ENCODE data around the gene PRAMEF8. TPM values are rescaled to one million over a fixed set of nuclear protein-coding genes. Genes with fewer than 3 reads are reported as not detected.
"Not testable (repeated sequence)": the region's sequence is repeated elsewhere in the genome, so short reads cannot be mapped to it uniquely, and the experiment has no call there.

The PRAMEF8 gene
- total and polyA plus RNA-seq, 4 experiments from 2014 or later = not detected

- H3K27ac Mint-ChIP-seq; DNase-seq; H3K4me1 Mint-ChIP-seq; POLR2A ChIA-PET (ENCODE audit: partially characterized antibody); H3K9me3 ChIP-seq (ENCODE audit: control insufficient read depth in 1 of 2, low read length in 2 of 2); H3K9me3 Mint-ChIP-seq; CTCF ChIA-PET (ENCODE audit: partially characterized antibody); H3K27ac ChIP-seq (ENCODE audit: low read depth, low read length); H3K4me1 ChIP-seq (ENCODE audit: insufficient read depth, low read length); H3K4me3 Mint-ChIP-seq; intact Hi-C loops (cut with micrococcal nuclease); H3K36me3 Mint-ChIP-seq; H3K36me3 ChIP-seq (ENCODE audit: insufficient read depth, low read length); H3K4me3 ChIP-seq (ENCODE audit: low read length in 2 of 2); H3K27me3 ChIP-seq (ENCODE audit: insufficient read depth, low read length); H3K27me3 Mint-ChIP-seq: not testable (repeated sequence)
Measured at GRCh38 chr1:13277016-13277415, 7.9 kb downstream of the PRAMEF8 start.

GRCh38 chr1:13265124-13265523 is 19.8 kb downstream of the PRAMEF8 start:
- H3K4me1 Mint-ChIP-seq; POLR2A ChIA-PET (ENCODE audit: partially characterized antibody); H3K36me3 ChIP-seq (ENCODE audit: insufficient read depth, low read length); H3K27me3 ChIP-seq (ENCODE audit: insufficient read depth, low read length); H3K4me1 ChIP-seq (ENCODE audit: insufficient read depth, low read length); H3K27me3 Mint-ChIP-seq; H3K36me3 Mint-ChIP-seq; H3K27ac ChIP-seq (ENCODE audit: low read depth, low read length); H3K4me3 ChIP-seq (ENCODE audit: low read length in 2 of 2); H3K27ac Mint-ChIP-seq; H3K9me3 ChIP-seq (ENCODE audit: control insufficient read depth in 1 of 2, low read length in 2 of 2); DNase-seq; H3K4me3 Mint-ChIP-seq; H3K9me3 Mint-ChIP-seq; intact Hi-C loops (cut with micrococcal nuclease); CTCF ChIA-PET (ENCODE audit: partially characterized antibody): not testable (repeated sequence)

GRCh38 chr1:13253898-13254297 is 31.0 kb downstream of the PRAMEF8 start, which contains the start of gene PRAMEF5:
Gene PRAMEF5 (plus strand): TSS chr1:13254198. CDS start chr1:13259269, 5,071 bp downstream.
- H3K4me1 ChIP-seq (ENCODE audit: insufficient read depth, low read length); H3K9me3 Mint-ChIP-seq; H3K4me3 Mint-ChIP-seq; H3K4me3 ChIP-seq (ENCODE audit: low read length in 2 of 2); H3K27ac Mint-ChIP-seq; H3K27me3 Mint-ChIP-seq; H3K4me1 Mint-ChIP-seq; H3K36me3 ChIP-seq (ENCODE audit: insufficient read depth, low read length); H3K36me3 Mint-ChIP-seq; DNase-seq; H3K9me3 ChIP-seq (ENCODE audit: control insufficient read depth in 1 of 2, low read length in 2 of 2); H3K27me3 ChIP-seq (ENCODE audit: insufficient read depth, low read length); intact Hi-C loops (cut with micrococcal nuclease); POLR2A ChIA-PET (ENCODE audit: partially characterized antibody); CTCF ChIA-PET (ENCODE audit: partially characterized antibody); H3K27ac ChIP-seq (ENCODE audit: low read depth, low read length): not testable (repeated sequence)

GRCh38 chr1:13247122-13247521 is 37.8 kb downstream of the PRAMEF8 start:
- H3K9me3 Mint-ChIP-seq; H3K36me3 Mint-ChIP-seq; H3K4me3 Mint-ChIP-seq; H3K27me3 Mint-ChIP-seq; CTCF ChIA-PET (ENCODE audit: partially characterized antibody); DNase-seq; H3K36me3 ChIP-seq (ENCODE audit: insufficient read depth, low read length); H3K27ac Mint-ChIP-seq; H3K9me3 ChIP-seq (ENCODE audit: control insufficient read depth in 1 of 2, low read length in 2 of 2); intact Hi-C loops (cut with micrococcal nuclease); H3K4me1 Mint-ChIP-seq; H3K4me1 ChIP-seq (ENCODE audit: insufficient read depth, low read length); H3K27me3 ChIP-seq (ENCODE audit: insufficient read depth, low read length); H3K27ac ChIP-seq (ENCODE audit: low read depth, low read length); POLR2A ChIA-PET (ENCODE audit: partially characterized antibody); H3K4me3 ChIP-seq (ENCODE audit: low read length in 2 of 2): not testable (repeated sequence)

- CTCF ChIA-PET (ENCODE audit: partially characterized antibody); H3K4me3 Mint-ChIP-seq; H3K36me3 ChIP-seq (ENCODE audit: insufficient read depth, low read length); H3K9me3 Mint-ChIP-seq; H3K4me1 ChIP-seq (ENCODE audit: insufficient read depth, low read length); H3K27ac ChIP-seq (ENCODE audit: low read depth, low read length); H3K27me3 Mint-ChIP-seq; H3K9me3 ChIP-seq (ENCODE audit: control insufficient read depth in 1 of 2, low read length in 2 of 2); H3K4me1 Mint-ChIP-seq; POLR2A ChIA-PET (ENCODE audit: partially characterized antibody); H3K27ac Mint-ChIP-seq; H3K36me3 Mint-ChIP-seq; DNase-seq; H3K27me3 ChIP-seq (ENCODE audit: insufficient read depth, low read length); intact Hi-C loops (cut with micrococcal nuclease); H3K4me3 ChIP-seq (ENCODE audit: low read length in 2 of 2): not testable (repeated sequence)
Measured at GRCh38 chr1:13246554-13246871, 38.4 kb downstream of the PRAMEF8 start.

- CTCF ChIA-PET (ENCODE audit: partially characterized antibody); DNase-seq; H3K4me3 Mint-ChIP-seq; H3K4me1 Mint-ChIP-seq; H3K36me3 Mint-ChIP-seq; H3K9me3 Mint-ChIP-seq; H3K4me3 ChIP-seq (ENCODE audit: low read length in 2 of 2); H3K4me1 ChIP-seq (ENCODE audit: insufficient read depth, low read length); POLR2A ChIA-PET (ENCODE audit: partially characterized antibody); H3K27me3 Mint-ChIP-seq; intact Hi-C loops (cut with micrococcal nuclease); H3K36me3 ChIP-seq (ENCODE audit: insufficient read depth, low read length); H3K9me3 ChIP-seq (ENCODE audit: control insufficient read depth in 1 of 2, low read length in 2 of 2); H3K27me3 ChIP-seq (ENCODE audit: insufficient read depth, low read length); H3K27ac ChIP-seq (ENCODE audit: low read depth, low read length): not testable (repeated sequence)
- H3K27ac Mint-ChIP-seq = peak overlapping the region in 1 of 7 donors; percentile 38
Measured at GRCh38 chr1:13245841-13246553, 38.9 kb downstream of the PRAMEF8 start.

GRCh38 chr1:13243536-13244263 is 41.2 kb downstream of the PRAMEF8 start:
- intact Hi-C loops (cut with micrococcal nuclease); H3K4me3 Mint-ChIP-seq; H3K36me3 Mint-ChIP-seq; H3K27ac ChIP-seq (ENCODE audit: low read depth, low read length); H3K4me1 ChIP-seq (ENCODE audit: insufficient read depth, low read length); H3K9me3 Mint-ChIP-seq; POLR2A ChIA-PET (ENCODE audit: partially characterized antibody); H3K4me1 Mint-ChIP-seq; CTCF ChIA-PET (ENCODE audit: partially characterized antibody); H3K27ac Mint-ChIP-seq; DNase-seq; H3K9me3 ChIP-seq (ENCODE audit: control insufficient read depth in 1 of 2, low read length in 2 of 2); H3K36me3 ChIP-seq (ENCODE audit: insufficient read depth, low read length); H3K27me3 ChIP-seq (ENCODE audit: insufficient read depth, low read length); H3K27me3 Mint-ChIP-seq; H3K4me3 ChIP-seq (ENCODE audit: low read length in 2 of 2): not testable (repeated sequence)

GRCh38 chr1:13239633-13240032 is 45.3 kb downstream of the PRAMEF8 start:
- not testable (repeated sequence) for H3K4me3 Mint-ChIP-seq, H3K9me3 Mint-ChIP-seq

More at GRCh38 chr1:13239633-13240032, 45.3 kb downstream of the PRAMEF8 start:
- H3K27me3 ChIP-seq (ENCODE audit: insufficient read depth, low read length); H3K4me3 ChIP-seq (ENCODE audit: low read length in 2 of 2); H3K27ac Mint-ChIP-seq; H3K4me1 ChIP-seq (ENCODE audit: insufficient read depth, low read length); H3K27me3 Mint-ChIP-seq; CTCF ChIA-PET (ENCODE audit: partially characterized antibody); POLR2A ChIA-PET (ENCODE audit: partially characterized antibody); H3K36me3 Mint-ChIP-seq; intact Hi-C loops (cut with micrococcal nuclease); H3K4me1 Mint-ChIP-seq; H3K27ac ChIP-seq (ENCODE audit: low read depth, low read length); H3K36me3 ChIP-seq (ENCODE audit: insufficient read depth, low read length); H3K9me3 ChIP-seq (ENCODE audit: control insufficient read depth in 1 of 2, low read length in 2 of 2); DNase-seq: not testable (repeated sequence)

Measured in CD4-positive, alpha-beta memory T cell (primary cell).